Left lung (tissue), 10 donors: ENCODE measurements around the gene NMRK2. TPM values are rescaled to one million over a fixed set of nuclear protein-coding genes. Genes with fewer than 3 reads are reported as not detected.

ENCODE experiments used
- ATAC-seq: fragments of 200-7000 bp; cut with Tn5 transposase; one replicate; pipeline ENCODE4 v1.9.1; 2020; ENCODE audit warnings: moderate library complexity
- DNase-seq, 4 donors: peaks; one replicate each; pipeline ENCODE4 v3.0.0-alpha.2; 2013 to 2020
- H3K27ac ChIP-seq, 2 donors: fragments of 200-600 bp; sonication (generic) in 1 of 2; one replicate each; pipeline versions ENCODE4 v1.5.0 to v1.8.0; 2020 to 2021
- H3K27me3 ChIP-seq, 2 donors: fragments of 200-600 bp; sonication (generic) in 1 of 2; one replicate each; pipeline versions ENCODE4 v1.5.0 to v1.8.0; 2020 to 2021
- H3K36me3 ChIP-seq, 2 donors: fragments of 200-600 bp; sonication (generic) in 1 of 2; one replicate each; pipeline versions ENCODE4 v1.5.0 to v1.8.0; 2020 to 2021
- H3K4me1 ChIP-seq, 2 donors: fragments of 200-600 bp; one replicate each; pipeline ENCODE4 v1.8.0; 2021
- H3K4me3 ChIP-seq, 2 donors: fragments of 200-600 bp; sonication (generic) in 1 of 2; one replicate each; pipeline versions ENCODE4 v1.5.0 to v1.8.0; 2020 to 2021; ENCODE audit warnings: mild to moderate bottlenecking in 1 of 2
- H3K9me3 ChIP-seq, 2 donors: fragments of 200-600 bp; sonication (generic) in 1 of 2; one replicate each; pipeline versions ENCODE4 v1.5.0 to v1.8.0; 2020 to 2021
- intact Hi-C, 2 donors: fragments of 100-400 bp; cut with DNase I; formaldehyde crosslinking; loops; one replicate each; pipeline versions ENCODE4 v1.11.2 to v1.14.2; 2022
- polyA plus RNA-seq, 6 donors: library from polyadenylated mRNA; unstranded; fragments of 120-200 nt; gene quantifications; one replicate each; pipeline ENCODE4 v1.2.1, GENCODE V29; 2013; ENCODE audit not compliant: insufficient read length in 6 of 6
- total RNA-seq, 2 donors: library from RNA; stranded (reverse); fragmentation: NEBNext Ultra II Directional; extraction: Animal tissue kit (Norgen Biotek cat#: 25700); gene quantifications; one replicate each; pipeline ENCODE4 v1.2.1, GENCODE V29; 2021
- TF ChIP-seq, protein P1 (sequence below), 2 donors: fragments of 200-600 bp; sonication (generic) in 1 of 2; IDR thresholded peaks; one replicate each; pipeline versions ENCODE4 v1.5.0 to v1.8.0; 2021; ENCODE audit warnings: antibody characterized with exemption in 2 of 2
- donor health status: DM: no; HTN: yes; CAD: no.
- donor health status: DM: no; HTN: no; CAD: no.

The NMRK2 gene
- total and polyA plus RNA-seq, 8 donors = 0.32 to 0.50 TPM; not detected in 6

DNA sequence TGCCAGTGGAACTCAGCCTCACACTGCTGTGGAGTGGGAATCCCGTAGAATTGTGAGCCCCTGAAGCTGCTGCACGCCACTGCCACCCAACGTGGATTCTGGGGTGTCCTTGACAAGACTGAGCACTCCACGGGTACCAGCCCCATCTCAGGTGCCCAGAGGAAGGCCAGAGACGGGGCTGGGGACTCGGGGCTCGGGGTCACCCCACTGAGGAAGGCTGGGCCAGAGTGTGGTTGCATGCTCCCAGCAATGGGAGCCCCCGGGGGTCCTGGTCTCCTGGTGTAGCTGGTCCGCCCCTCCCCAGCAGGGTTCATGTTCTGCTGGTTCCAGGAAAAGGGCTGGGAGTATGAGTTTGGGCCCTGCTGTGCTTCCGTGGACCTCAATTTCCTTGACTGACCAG, 22.8 kb downstream of the NMRK2 start:
- ATAC-seq (no peak), DNase-seq (no peak)
- TF ChIP-seq, protein P1, sequence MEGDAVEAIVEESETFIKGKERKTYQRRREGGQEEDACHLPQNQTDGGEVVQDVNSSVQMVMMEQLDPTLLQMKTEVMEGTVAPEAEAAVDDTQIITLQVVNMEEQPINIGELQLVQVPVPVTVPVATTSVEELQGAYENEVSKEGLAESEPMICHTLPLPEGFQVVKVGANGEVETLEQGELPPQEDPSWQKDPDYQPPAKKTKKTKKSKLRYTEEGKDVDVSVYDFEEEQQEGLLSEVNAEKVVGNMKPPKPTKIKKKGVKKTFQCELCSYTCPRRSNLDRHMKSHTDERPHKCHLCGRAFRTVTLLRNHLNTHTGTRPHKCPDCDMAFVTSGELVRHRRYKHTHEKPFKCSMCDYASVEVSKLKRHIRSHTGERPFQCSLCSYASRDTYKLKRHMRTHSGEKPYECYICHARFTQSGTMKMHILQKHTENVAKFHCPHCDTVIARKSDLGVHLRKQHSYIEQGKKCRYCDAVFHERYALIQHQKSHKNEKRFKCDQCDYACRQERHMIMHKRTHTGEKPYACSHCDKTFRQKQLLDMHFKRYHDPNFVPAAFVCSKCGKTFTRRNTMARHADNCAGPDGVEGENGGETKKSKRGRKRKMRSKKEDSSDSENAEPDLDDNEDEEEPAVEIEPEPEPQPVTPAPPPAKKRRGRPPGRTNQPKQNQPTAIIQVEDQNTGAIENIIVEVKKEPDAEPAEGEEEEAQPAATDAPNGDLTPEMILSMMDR (IDR thresholded peaks at IDR 0.05) = no peak
- Histone ChIP-seq H3K36me3 (peaks cover 0 to 52% of the 10 kb centered on the region in 2 donors), H3K27ac (no peak overlapping the region), H3K4me1 (peaks cover 0 to 9% of the 10 kb centered on the region in 2 donors), H3K27me3 (peaks cover 0 to 12% of the 10 kb centered on the region in 2 donors), H3K9me3 (no peaks in the 10 kb centered on the region), H3K4me3 (no peak overlapping the region)
- intact Hi-C loops = no loop called here

DNA sequence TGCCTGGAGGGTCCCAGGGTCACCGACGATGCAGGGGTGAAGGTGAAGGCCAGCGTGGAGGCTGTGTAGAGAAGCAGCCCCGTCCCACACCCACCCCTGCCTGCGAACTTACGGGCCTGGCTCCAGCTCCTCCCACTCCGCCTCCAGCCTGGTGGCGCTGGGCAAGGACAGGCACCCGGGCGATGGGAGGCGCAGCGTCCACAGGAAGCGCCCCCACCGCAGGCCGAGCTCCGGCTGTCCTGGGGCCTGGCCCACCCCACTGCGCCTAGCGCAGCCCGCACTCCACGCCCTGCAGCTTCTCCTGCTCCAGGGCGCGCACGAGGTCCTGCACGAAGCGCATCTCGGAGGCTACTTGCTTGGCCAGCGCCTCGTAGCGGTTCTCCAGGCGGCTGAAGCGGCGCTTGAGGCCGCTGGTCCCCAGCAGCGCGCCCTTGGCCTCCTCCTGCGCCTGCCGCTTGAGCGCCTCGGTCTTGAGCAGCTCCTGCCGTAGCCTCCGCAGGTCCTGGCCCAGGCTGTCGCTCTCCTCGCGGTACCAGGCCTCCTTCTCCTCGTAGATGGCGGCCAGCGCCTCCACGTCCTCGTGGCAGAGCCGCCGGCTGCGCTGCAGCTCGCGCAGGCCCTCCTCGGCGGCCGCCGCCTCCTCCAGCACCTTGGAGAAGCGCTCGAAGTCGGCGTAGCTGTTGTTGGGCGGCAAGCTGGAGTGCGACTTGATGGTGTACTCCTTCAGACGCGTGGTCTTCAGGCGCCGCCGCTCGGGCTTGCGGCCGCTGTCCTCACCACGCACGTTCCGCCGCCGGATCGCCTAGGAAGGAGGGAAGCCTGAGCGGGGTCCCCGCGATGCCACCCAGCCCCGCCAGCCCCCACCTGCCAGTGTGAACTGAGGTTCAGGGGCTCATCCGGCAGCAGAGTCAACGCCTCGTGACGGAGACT, 26.2 kb downstream of the NMRK2 start:
- TF ChIP-seq, protein P1 (IDR thresholded peaks at IDR 0.05) = no peak
- Histone ChIP-seq H3K4me1 (no peaks in the 10 kb centered on the region), H3K27ac (no peak overlapping the region), H3K27me3 (no peaks in the 10 kb centered on the region), H3K9me3 (no peaks in the 10 kb centered on the region), H3K4me3 (no peak overlapping the region), H3K36me3 (peaks cover 0 to 86% of the 10 kb centered on the region in 2 donors)
- intact Hi-C loops = no loop called here
- DNase-seq (no peak), ATAC-seq (no peak)

DNA sequence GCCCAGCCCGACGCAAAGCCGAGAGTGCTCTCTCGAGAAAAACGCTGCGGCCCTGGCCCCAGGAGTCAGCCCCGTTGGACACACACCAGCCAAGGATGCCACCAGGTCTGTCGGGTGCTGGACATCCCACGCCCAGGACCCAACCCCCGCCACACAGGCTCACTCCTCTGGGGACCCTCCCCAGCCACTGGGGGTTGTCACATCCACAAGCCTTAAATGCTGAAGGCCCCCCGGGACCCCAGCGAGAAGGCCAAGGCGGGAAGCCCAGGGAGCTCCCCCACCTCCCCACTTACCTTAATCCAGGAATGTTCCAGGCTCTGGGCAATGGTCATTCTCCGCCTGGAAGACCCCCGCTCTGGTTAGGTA, 26.9 kb downstream of the NMRK2 start:
- TF ChIP-seq, protein P1 (IDR thresholded peaks at IDR 0.05) = no peak

DNA sequence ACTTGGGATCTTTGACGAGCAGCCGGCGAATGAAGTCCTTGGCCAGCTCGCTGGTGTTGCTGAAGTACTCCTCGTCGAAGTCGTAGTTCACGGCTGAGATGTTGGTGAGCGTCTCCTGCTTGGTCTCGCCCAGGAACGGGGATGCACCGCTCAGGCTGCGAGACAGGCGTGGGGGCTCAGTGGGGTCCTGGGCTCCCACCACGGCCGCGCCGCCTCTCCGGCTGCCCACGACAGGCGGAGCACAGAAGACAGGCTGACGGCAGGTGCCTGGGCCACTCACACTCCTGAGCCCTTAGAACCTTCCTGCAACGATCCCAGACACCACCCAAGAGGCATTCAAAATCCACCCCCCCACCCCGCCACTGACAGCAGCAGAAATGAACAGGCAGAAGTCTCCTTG, 28.1 kb downstream of the NMRK2 start:
- TF ChIP-seq, protein P1 (IDR thresholded peaks at IDR 0.05) = no peak
- Histone ChIP-seq H3K4me1 (peaks cover 0 to 7% of the 10 kb centered on the region in 2 donors), H3K4me3 (no peak overlapping the region), H3K27ac (no peak overlapping the region), H3K27me3 (no peaks in the 10 kb centered on the region), H3K9me3 (no peaks in the 10 kb centered on the region), H3K36me3 (peaks cover 0 to 100% of the 10 kb centered on the region in 2 donors)
- DNase-seq (no peak), ATAC-seq (no peak)
- intact Hi-C loops = no loop called here

More for the DNA sequence above, 26.9 kb downstream of the NMRK2 start:
- no peak overlapping the region for H3K27ac ChIP-seq
- ATAC-seq = no peak
- DNase-seq = no peak
- H3K27me3 ChIP-seq = no peaks in the 10 kb centered on the region
- peaks cover 0 to 92% of the 10 kb centered on the region in 2 donors for H3K36me3 ChIP-seq
- H3K4me1 ChIP-seq = peaks cover 0 to 1% of the 10 kb centered on the region in 2 donors
- intact Hi-C loops = no loop called here
- no peaks in the 10 kb centered on the region for H3K9me3 ChIP-seq
- no peak overlapping the region for H3K4me3 ChIP-seq

DNA sequence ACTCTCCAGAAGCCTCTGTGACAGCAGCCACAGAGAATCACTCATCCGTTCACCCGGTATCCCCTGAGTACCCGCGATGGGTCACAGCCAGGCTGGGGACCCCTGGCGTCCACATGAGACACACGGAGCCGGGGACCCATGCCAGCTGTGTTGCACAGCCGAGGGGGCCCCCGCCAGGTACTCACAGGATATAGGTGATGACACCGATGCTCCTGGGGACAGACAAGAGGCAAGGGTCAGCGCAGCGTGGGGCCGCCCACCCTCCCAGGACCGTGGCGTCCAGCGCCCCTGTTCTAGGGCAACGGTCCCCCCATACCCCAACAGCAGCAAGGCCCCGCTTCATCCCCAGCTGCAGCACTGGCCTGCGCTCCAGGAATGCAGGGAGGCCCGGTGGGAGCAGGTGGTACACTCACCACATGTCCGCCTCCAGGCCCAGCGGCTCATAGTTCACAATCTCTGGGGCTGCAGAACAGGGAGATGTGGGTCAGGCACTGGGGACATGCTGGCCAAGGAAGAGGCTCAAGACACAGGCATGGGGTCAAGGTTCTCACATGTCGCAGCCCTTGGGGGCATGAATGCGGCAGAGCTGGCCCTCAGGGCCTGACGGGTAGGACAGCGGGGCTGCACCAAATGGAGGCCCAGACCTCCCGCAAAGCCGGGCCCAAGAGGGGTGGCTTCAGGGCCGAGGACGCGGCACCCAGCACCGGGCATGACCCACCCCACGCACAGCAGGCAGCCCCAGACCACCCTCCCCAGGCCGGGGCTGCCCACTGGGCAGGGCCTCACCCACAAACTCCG, 30.8 kb downstream of the NMRK2 start:
- peaks cover 0 to 100% of the 10 kb centered on the region in 2 donors for H3K36me3 ChIP-seq
- H3K27ac ChIP-seq = no peak overlapping the region

More for the DNA sequence above, 30.8 kb downstream of the NMRK2 start:
- H3K9me3 ChIP-seq = no peaks in the 10 kb centered on the region
- no peak for ATAC-seq
- no peaks in the 10 kb centered on the region for H3K27me3 ChIP-seq
- peaks cover 8 to 30% of the 10 kb centered on the region in 2 donors for H3K4me1 ChIP-seq
- DNase-seq = no peak
- H3K4me3 ChIP-seq = no peak overlapping the region
- intact Hi-C loops = no loop called here
- TF ChIP-seq, protein P1 (IDR thresholded peaks at IDR 0.05) = no peak
